ENCODE data around the gene C10orf90. TPM values are rescaled to one million over a fixed set of nuclear protein-coding genes. Genes with fewer than 3 reads are reported as not detected.

Gene C10orf90
- total RNA-seq, 1 experiment from 2014 or later: not detected

- no peak for DNase-seq (ENCODE audit: low spot score)
- in situ Hi-C loops (cut with HindIII; ENCODE audit: low sequenced_read_pairs): no loop called here
These were observed 214.6 kb downstream of the C10orf90 start for GRCh38 chr10:126455766-126456405.

- in situ Hi-C loops (cut with HindIII; ENCODE audit: low sequenced_read_pairs): no loop called here
- no peak for DNase-seq (ENCODE audit: low spot score)
These were observed 215.3 kb downstream of the C10orf90 start for GRCh38 chr10:126455036-126455765.

- no peak for DNase-seq (ENCODE audit: low spot score)
- in situ Hi-C loops (cut with HindIII; ENCODE audit: low sequenced_read_pairs): no loop called here
These were observed 216.3 kb downstream of the C10orf90 start for GRCh38 chr10:126454045-126454751.

- in situ Hi-C loops (cut with HindIII; ENCODE audit: low sequenced_read_pairs): no loop called here
- DNase-seq (ENCODE audit: low spot score): no peak
These were observed 218.2 kb downstream of the C10orf90 start for GRCh38 chr10:126452245-126452644.

GRCh38 chr10:126448091-126448490, 222.4 kb downstream of the C10orf90 start:
- no peak for DNase-seq (ENCODE audit: low spot score)
- in situ Hi-C loops (cut with HindIII; ENCODE audit: low sequenced_read_pairs): no loop called here

GRCh38 chr10:126439942-126440341, 230.6 kb downstream of the C10orf90 start:
- DNase-seq (ENCODE audit: low spot score): no peak
- in situ Hi-C loops (cut with HindIII; ENCODE audit: low sequenced_read_pairs): no loop called here

GRCh38 chr10:126438407-126438783, 232.1 kb downstream of the C10orf90 start:
- in situ Hi-C loops (cut with HindIII; ENCODE audit: low sequenced_read_pairs): no loop called here
- no peak for DNase-seq (ENCODE audit: low spot score)

GRCh38 chr10:126437635-126438406, 232.7 kb downstream of the C10orf90 start:
- in situ Hi-C loops (cut with HindIII; ENCODE audit: low sequenced_read_pairs): no loop called here
- no peak for DNase-seq (ENCODE audit: low spot score)

- in situ Hi-C loops (cut with HindIII; ENCODE audit: low sequenced_read_pairs): no loop called here
- no peak for DNase-seq (ENCODE audit: low spot score)
These were observed 236.3 kb downstream of the C10orf90 start for GRCh38 chr10:126434235-126434634.

- in situ Hi-C loops (cut with HindIII; ENCODE audit: low sequenced_read_pairs): no loop called here
- DNase-seq (ENCODE audit: low spot score): no peak
These were observed 237.1 kb downstream of the C10orf90 start for GRCh38 chr10:126433351-126433750.

GRCh38 chr10:126432507-126432906, 238.0 kb downstream of the C10orf90 start:
- in situ Hi-C loops (cut with HindIII; ENCODE audit: low sequenced_read_pairs): no loop called here
- DNase-seq (ENCODE audit: low spot score): no peak

- in situ Hi-C loops (cut with HindIII; ENCODE audit: low sequenced_read_pairs): no loop called here
These were observed 238.7 kb downstream of the C10orf90 start for GRCh38 chr10:126431816-126432215.

GRCh38 chr10:126430512-126430911, 240.0 kb downstream of the C10orf90 start:
- no peak for DNase-seq (ENCODE audit: low spot score)
- in situ Hi-C loops (cut with HindIII; ENCODE audit: low sequenced_read_pairs): no loop called here

More at GRCh38 chr10:126431816-126432215, 238.7 kb downstream of the C10orf90 start:
- no peak for DNase-seq (ENCODE audit: low spot score)

GRCh38 chr10:126429275-126429674, 241.2 kb downstream of the C10orf90 start:
- no peak for DNase-seq (ENCODE audit: low spot score)
- in situ Hi-C loops (cut with HindIII; ENCODE audit: low sequenced_read_pairs): no loop called here

- in situ Hi-C loops (cut with HindIII; ENCODE audit: low sequenced_read_pairs): no loop called here
- no peak for DNase-seq (ENCODE audit: low spot score)
These were observed 244.9 kb downstream of the C10orf90 start for GRCh38 chr10:126425489-126426065.

GRCh38 chr10:126425032-126425431, 245.5 kb downstream of the C10orf90 start:
- no peak for DNase-seq (ENCODE audit: low spot score)
- in situ Hi-C loops (cut with HindIII; ENCODE audit: low sequenced_read_pairs): no loop called here

- in situ Hi-C loops (cut with HindIII; ENCODE audit: low sequenced_read_pairs): no loop called here
- no peak for DNase-seq (ENCODE audit: low spot score)
These were observed 246.6 kb downstream of the C10orf90 start for GRCh38 chr10:126423732-126424491.

GRCh38 chr10:126422567-126422966, 247.9 kb downstream of the C10orf90 start:
- in situ Hi-C loops (cut with HindIII; ENCODE audit: low sequenced_read_pairs): no loop called here
- DNase-seq (ENCODE audit: low spot score): no peak

Measured in G401 (cell line).